Upper lobe of right lung (tissue), 1 donor: ENCODE results near the gene DTX1. TPM values are rescaled to one million over a fixed set of nuclear protein-coding genes. Genes with fewer than 3 reads are reported as not detected.
"Not testable (repeated sequence)": the region's sequence is repeated elsewhere in the genome, so short reads cannot be mapped to it uniquely, and the experiment has no call there.

Experiments used
- ATAC-seq: fragments of 200-7000 bp; cut with Tn5 transposase; one replicate; pipeline ENCODE4 v1.9.1; 2020; ENCODE audit warnings: mild to moderate bottlenecking, moderate library complexity
- DNase-seq: peaks from one replicate; pipeline ENCODE4 v3.0.0-alpha.2; 2020
- H3K27ac ChIP-seq: fragments of 200-600 bp; one replicate; pipeline ENCODE4 v1.8.0; 2022
- H3K27me3 ChIP-seq: fragments of 200-600 bp; one replicate; pipeline ENCODE4 v1.8.0; 2022; ENCODE audit warnings: mild to moderate bottlenecking
- H3K36me3 ChIP-seq: fragments of 200-600 bp; one replicate; pipeline ENCODE4 v1.8.0; 2022
- H3K4me1 ChIP-seq: fragments of 200-600 bp; one replicate; pipeline ENCODE4 v1.8.0; 2022
- H3K4me3 ChIP-seq: fragments of 200-600 bp; one replicate; pipeline ENCODE4 v1.8.0; 2022; ENCODE audit warnings: mild to moderate bottlenecking
- H3K9me3 ChIP-seq: fragments of 200-600 bp; one replicate; pipeline ENCODE4 v1.8.0; 2022
- intact Hi-C: fragments of 100-400 bp; cut with DNase I; formaldehyde crosslinking; loops from one replicate; pipeline ENCODE4 v1.11.0; 2022
- total RNA-seq: library from RNA; stranded (reverse); fragmentation: NEBNext Ultra II Directional; extraction: Animal tissue kit (Norgen Biotek cat#: 25700); gene quantifications from one replicate; pipeline ENCODE4 v1.2.1, GENCODE V29; 2021
- TF ChIP-seq, protein P1 (sequence below): fragments of 200-600 bp; IDR thresholded peaks from one replicate; pipeline ENCODE4 v1.8.0; 2022; ENCODE audit warnings: antibody characterized with exemption
- donor health status: DM: no; HTN: yes; CAD: no; lungs with severe emphysema.

Gene DTX1
- total RNA-seq, 1 donor from 2014 or later: 5.1 TPM

DNA sequence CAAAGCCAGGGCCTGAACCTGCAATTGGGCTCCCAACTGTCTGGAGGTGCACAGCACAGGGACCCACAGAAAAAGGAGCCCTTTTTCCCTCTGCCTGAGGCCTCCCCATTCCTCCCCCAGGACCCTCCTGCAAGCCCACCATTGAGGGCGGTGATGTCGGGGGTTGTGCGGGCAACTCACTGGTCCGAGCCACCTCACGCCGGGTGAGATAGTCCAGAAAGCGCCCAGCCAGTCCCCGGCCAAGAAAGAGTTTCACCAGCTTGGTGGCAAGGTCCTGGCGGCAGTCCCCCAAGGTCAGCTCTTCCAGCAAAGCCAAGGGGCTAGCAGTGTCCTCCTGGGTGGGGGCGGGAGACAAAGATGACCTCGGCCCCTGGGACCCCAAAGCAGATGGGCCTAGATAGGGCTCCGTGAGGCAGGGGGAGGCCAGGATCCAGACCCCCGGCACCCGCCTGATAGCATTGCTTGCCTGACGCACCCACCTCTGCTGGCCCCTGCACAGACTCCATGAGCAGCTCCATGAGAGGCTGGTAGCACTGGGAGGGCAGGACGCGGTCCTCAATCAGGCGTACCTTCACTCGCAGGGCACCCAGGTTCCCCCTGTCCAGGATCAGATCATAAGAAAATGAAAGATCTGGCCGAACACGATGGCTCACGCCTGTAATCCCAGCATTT, 59.1 kb downstream of the DTX1 start:
- TF ChIP-seq, protein P1, sequence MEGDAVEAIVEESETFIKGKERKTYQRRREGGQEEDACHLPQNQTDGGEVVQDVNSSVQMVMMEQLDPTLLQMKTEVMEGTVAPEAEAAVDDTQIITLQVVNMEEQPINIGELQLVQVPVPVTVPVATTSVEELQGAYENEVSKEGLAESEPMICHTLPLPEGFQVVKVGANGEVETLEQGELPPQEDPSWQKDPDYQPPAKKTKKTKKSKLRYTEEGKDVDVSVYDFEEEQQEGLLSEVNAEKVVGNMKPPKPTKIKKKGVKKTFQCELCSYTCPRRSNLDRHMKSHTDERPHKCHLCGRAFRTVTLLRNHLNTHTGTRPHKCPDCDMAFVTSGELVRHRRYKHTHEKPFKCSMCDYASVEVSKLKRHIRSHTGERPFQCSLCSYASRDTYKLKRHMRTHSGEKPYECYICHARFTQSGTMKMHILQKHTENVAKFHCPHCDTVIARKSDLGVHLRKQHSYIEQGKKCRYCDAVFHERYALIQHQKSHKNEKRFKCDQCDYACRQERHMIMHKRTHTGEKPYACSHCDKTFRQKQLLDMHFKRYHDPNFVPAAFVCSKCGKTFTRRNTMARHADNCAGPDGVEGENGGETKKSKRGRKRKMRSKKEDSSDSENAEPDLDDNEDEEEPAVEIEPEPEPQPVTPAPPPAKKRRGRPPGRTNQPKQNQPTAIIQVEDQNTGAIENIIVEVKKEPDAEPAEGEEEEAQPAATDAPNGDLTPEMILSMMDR: no peak
- Histone ChIP-seq H3K27me3 (peaks cover 5% of the 10 kb centered on the region), H3K36me3 (no peaks in the 10 kb centered on the region), H3K4me1 (no peaks in the 10 kb centered on the region), H3K9me3 (no peaks in the 10 kb centered on the region), H3K4me3 (no peak overlapping the region), H3K27ac (no peak overlapping the region)
- intact Hi-C loops: no loop called here
- no peak for ATAC-seq
- DNase-seq: no peak

DNA sequence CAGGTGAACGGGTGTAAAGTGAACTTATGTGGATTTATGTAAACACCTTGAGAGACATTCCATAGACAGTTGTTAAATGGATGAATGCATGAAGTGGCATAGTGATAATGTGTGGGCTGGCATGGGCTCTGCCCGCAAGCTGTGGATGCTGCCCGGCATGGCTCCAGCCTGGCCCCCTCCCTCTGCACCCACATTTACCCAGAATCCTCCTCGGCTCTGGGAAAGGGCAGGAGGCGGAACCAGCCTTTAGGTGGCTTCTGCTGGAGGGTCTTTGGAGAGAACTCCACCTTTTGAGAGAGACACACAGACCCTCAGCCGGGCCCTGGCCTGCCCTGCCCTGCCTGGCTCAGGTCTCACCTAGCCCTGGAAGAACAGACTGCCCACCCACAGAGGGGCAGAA, 60.3 kb downstream of the DTX1 start:
- intact Hi-C loops: no loop called here
- H3K9me3 ChIP-seq: no peaks in the 10 kb centered on the region
- no peaks in the 10 kb centered on the region for H3K36me3 ChIP-seq
- TF ChIP-seq, protein P1: no peak
- no peak overlapping the region for H3K27ac ChIP-seq
- no peaks in the 10 kb centered on the region for H3K4me1 ChIP-seq
- H3K27me3 ChIP-seq: peaks cover 5% of the 10 kb centered on the region
- no peak for DNase-seq
- ATAC-seq: no peak
- H3K4me3 ChIP-seq: no peak overlapping the region

DNA sequence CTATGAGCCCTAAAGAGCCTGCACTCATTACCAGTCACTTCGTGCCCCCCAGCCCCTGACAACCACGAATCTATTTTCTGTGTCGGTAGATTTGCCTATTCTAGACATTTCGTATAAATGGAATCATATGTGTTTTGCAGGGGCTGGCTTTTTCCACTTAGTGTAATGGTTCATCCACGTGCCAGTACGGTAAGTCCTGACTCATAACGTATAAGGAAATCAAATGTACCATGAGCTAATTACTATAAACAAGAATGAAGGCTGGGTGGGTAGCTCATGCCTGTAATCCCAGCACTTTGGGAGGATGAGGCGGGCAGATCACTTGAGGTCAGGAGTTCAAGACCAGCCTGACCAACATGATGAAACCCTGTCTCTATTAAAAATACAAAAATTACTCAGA, 61.2 kb downstream of the DTX1 start:
- H3K27ac ChIP-seq, H3K9me3 ChIP-seq, H3K27me3 ChIP-seq, ATAC-seq, H3K4me1 ChIP-seq, intact Hi-C loops, DNase-seq, H3K4me3 ChIP-seq, H3K36me3 ChIP-seq: not testable (repeated sequence)

DNA sequence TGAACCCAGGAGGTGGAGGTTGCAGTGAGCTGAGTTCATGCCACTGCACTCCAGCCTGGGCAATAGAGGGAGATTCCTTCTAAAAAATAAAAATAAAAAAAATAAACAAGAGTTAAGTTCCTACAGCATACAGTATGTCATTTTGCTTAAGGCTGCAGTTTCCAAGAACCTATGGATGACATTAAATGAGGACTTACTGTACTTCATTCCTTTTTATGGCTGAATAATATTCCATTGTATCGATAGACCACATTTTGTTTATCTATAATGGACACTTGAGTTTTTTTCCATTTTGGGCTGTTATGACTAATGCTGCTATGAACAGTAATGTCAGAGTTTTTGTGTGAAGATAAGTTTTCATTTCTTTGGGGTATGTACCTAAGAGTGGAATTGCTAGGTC, 61.6 kb downstream of the DTX1 start:
- Histone ChIP-seq H3K36me3 (no peaks in the 10 kb centered on the region), H3K9me3 (no peaks in the 10 kb centered on the region), H3K4me3 (no peak overlapping the region), H3K4me1 (no peaks in the 10 kb centered on the region), H3K27me3 (peaks cover 5% of the 10 kb centered on the region), H3K27ac (no peak overlapping the region)
- ATAC-seq: no peak
- intact Hi-C loops: no loop called here
- no peak for DNase-seq
- TF ChIP-seq, protein P1: no peak

DNA sequence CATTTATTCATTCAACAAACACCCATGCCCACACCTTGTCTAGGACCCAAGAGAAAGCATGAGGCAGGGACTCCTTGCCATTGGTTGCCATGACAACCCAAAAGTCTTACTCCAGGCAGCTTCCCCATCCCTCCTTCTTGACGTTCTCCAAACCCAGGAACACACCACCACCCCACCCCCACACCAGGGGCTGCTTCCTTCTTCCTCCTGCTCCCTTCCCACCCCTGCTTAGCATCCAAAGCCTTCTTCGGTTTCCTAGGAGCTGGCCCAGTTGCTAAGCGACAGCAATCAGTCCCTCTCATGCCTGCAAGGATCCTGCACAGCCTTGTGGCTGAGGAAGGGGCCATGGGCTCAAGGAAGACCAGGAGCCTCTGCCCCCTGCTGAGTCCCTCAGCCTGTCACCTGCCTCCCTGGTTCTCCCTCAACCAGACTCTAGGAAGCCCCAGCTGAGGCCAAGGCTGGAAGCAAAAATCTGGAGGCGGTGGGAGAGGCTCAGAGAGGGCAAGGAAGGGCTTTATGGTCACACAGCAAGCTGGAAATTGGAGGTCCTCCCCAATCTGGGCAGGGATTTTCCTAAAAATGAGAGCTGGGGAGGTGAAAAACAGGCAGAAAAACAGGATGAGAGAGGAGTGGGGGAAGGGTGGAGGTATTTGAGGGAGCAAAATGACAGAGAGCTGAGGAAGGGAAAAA, 63.6 kb downstream of the DTX1 start:
- no peak for DNase-seq
- no peaks in the 10 kb centered on the region for H3K27me3 ChIP-seq
- H3K27ac ChIP-seq: no peak overlapping the region
- H3K9me3 ChIP-seq: no peaks in the 10 kb centered on the region
- intact Hi-C loops: no loop called here
- H3K36me3 ChIP-seq: no peaks in the 10 kb centered on the region
- TF ChIP-seq, protein P1: no peak
- H3K4me1 ChIP-seq: no peaks in the 10 kb centered on the region
- no peak for ATAC-seq
- no peak overlapping the region for H3K4me3 ChIP-seq

DNA sequence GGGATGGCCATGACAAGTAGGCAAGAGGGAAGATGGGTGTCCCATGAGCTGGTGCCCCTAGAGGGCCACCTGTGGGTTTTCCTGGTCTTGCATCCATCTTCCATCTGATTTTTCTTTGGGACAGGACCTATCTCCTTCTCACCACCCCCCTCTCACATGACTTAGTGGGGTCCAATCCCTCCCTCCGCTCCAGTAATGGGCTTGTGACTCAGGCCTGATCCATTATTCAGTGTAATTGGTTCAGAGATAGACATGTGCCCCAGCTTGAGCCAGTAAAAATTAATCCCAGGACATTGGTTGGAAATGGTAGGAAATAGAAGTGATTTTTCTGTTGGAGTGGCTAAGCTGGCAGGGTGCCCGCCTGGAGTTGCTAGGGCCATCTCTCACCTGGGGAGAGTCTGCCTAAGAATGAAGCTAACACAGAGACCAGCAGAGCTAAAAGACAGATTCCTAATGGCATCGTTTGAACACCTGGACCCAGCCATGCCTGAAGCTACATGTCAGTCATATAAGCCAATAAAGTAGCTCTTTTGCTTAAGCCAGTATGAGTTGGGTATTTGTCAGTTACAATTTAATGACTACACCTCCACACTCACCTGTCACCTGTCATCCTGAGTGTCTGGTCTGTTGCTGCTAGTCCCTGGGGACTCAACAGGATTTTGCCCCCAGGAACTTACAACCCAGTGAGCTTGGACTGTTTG, 64.3 kb downstream of the DTX1 start:
- ATAC-seq: no peak
- intact Hi-C loops: no loop called here
- Histone ChIP-seq H3K4me3 (no peak overlapping the region), H3K9me3 (no peaks in the 10 kb centered on the region), H3K27ac (no peak overlapping the region), H3K27me3 (no peaks in the 10 kb centered on the region), H3K4me1 (no peaks in the 10 kb centered on the region), H3K36me3 (no peaks in the 10 kb centered on the region)
- TF ChIP-seq, protein P1: no peak
- no peak for DNase-seq
